Natural killer cell (primary cell): ENCODE measurements around the gene ZBTB7A. TPM values are rescaled to one million over a fixed set of nuclear protein-coding genes. Genes with fewer than 3 reads are reported as not detected.

ENCODE experiments used
- ATAC-seq, 3 donors: fragments of 150-1000 bp in 2 of 3; fragments of 200-7000 bp in 1 of 3; cut with Tn5 transposase; 1 replicate in 1 of 3; 2 replicates in 2 of 3; pipeline ENCODE4 v1.10.0; 2021; ENCODE audit warnings: mild to moderate bottlenecking in 2 of 3, moderate library complexity in 2 of 3
- DNase-seq, 2 donors: peaks; one replicate each; pipeline versions ENCODE4 v3.0.0 to v3.0.0-alpha.2; 2013 to 2021; ENCODE audit warnings: mixed read lengths in 1 of 2
- H3K27ac ChIP-seq: one replicate; pipeline ENCODE4 v1.5.1; 2013; ENCODE audit warnings: mild to moderate bottlenecking, low read length
- H3K27me3 ChIP-seq: one replicate; pipeline ENCODE4 v1.6.1; 2013; ENCODE audit warnings: low read length; ENCODE audit not compliant: control insufficient read depth, insufficient read depth
- H3K36me3 ChIP-seq: one replicate; pipeline ENCODE4 v1.6.1; 2013; ENCODE audit warnings: low read length; ENCODE audit not compliant: control insufficient read depth, insufficient read depth
- H3K4me1 ChIP-seq: one replicate; pipeline ENCODE4 v1.6.1; 2013; ENCODE audit warnings: low read length; ENCODE audit not compliant: control insufficient read depth, insufficient read depth
- H3K4me3 ChIP-seq: one replicate; pipeline ENCODE4 v1.5.1; 2013; ENCODE audit warnings: low read length
- H3K9me3 ChIP-seq: one replicate; pipeline ENCODE4 v1.6.1; 2013; ENCODE audit warnings: low read length; ENCODE audit not compliant: control insufficient read depth, insufficient read depth
- H3K27ac Mint-ChIP-seq, 2 donors: one replicate each; pipeline ENCODE4 v1.8.0; 2022; ENCODE audit warnings: mild to moderate bottlenecking in 2 of 2, mixed read lengths in 2 of 2, moderate library complexity in 1 of 2
- H3K27me3 Mint-ChIP-seq, 2 donors: one replicate each; pipeline ENCODE4 v1.8.0; 2022; ENCODE audit warnings: low read depth in 2 of 2, mixed read lengths in 2 of 2
- H3K36me3 Mint-ChIP-seq: one replicate; pipeline ENCODE4 v1.8.0; 2022; ENCODE audit warnings: mixed read lengths
- H3K4me1 Mint-ChIP-seq, 2 donors: one replicate each; pipeline ENCODE4 v1.8.0; 2022; ENCODE audit warnings: mixed read lengths in 2 of 2
- H3K4me3 Mint-ChIP-seq: one replicate; pipeline ENCODE4 v1.8.0; 2022; ENCODE audit warnings: mild to moderate bottlenecking, moderate library complexity, mixed read lengths
- H3K9me3 Mint-ChIP-seq, 2 donors: one replicate each; pipeline ENCODE4 v1.8.0; 2022; ENCODE audit warnings: mixed read lengths in 2 of 2
- WGBS: methylation state at CpG from one replicate; pipeline ENCODE4 v1.1.7; 2013; ENCODE audit warnings: missing lambda C conversion rate; ENCODE audit not compliant: insufficient coverage; 5-methylcytosine and 5-hydroxymethylcytosine counted together
- intact Hi-C: fragments of 100-400 bp; cut with micrococcal nuclease; formaldehyde crosslinking; loops from one replicate; pipeline ENCODE4 v1.14.2; 2022
- total RNA-seq, 4 donors: library from RNA; stranded (reverse); fragments of 120-200 nt in 1 of 4; gene quantifications; one replicate each; pipeline versions ENCODE4 v1.2.3 to v1.2.4, GENCODE V29; 2013 to 2022
- TF ChIP-seq, protein P1 (sequence below): fragments of 200-600 bp; IDR thresholded peaks from one replicate; pipeline ENCODE4 v1.8.0; 2022; ENCODE audit warnings: antibody characterized with exemption

The ZBTB7A gene
- total RNA-seq, 3 donors from 2014 or later (not counting 1 experiment from before 2014, with no cell fraction given): 81.6 to 97.7 (median 82.9) TPM

DNA sequence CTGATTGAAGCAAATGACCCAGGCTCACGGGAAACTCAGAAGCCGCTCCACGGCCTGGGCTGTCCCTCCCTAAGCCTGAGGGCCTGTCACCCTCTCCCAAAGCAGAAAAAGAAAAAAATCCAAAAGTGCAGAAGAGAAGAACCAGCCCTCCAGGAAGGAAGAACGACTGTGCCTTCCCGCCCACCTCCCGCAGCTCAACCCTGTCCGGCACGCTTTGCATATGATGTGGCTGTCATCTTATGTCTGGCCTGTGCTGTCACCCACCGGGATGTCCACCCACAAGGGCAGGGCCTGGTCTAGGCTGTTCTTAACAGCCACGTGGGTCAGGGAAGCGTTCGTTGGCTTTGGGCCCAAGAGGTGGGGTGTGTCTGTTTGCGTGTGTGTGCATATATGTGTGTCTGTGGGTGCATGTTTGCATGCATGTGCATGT, 13.7 kb downstream of the ZBTB7A start:
- H3K9me3 ChIP-seq: no peaks in the 10 kb centered on the region
- Mint-ChIP-seq H3K9me3 (no peaks in the 10 kb centered on the region), H3K27ac (peak overlapping the region; percentile 79 to 84), H3K36me3 (peaks cover 7% of the 10 kb centered on the region), H3K4me3 (peak overlapping the region; percentile 63), H3K27me3 (no peaks in the 10 kb centered on the region), H3K4me1 (peaks cover 32 to 58% of the 10 kb centered on the region in 2 donors)
- DNase-seq: no peak
- peaks cover 56% of the 10 kb centered on the region for H3K4me1 ChIP-seq
- no peak overlapping the region for H3K4me3 ChIP-seq
- TF ChIP-seq, protein P1, sequence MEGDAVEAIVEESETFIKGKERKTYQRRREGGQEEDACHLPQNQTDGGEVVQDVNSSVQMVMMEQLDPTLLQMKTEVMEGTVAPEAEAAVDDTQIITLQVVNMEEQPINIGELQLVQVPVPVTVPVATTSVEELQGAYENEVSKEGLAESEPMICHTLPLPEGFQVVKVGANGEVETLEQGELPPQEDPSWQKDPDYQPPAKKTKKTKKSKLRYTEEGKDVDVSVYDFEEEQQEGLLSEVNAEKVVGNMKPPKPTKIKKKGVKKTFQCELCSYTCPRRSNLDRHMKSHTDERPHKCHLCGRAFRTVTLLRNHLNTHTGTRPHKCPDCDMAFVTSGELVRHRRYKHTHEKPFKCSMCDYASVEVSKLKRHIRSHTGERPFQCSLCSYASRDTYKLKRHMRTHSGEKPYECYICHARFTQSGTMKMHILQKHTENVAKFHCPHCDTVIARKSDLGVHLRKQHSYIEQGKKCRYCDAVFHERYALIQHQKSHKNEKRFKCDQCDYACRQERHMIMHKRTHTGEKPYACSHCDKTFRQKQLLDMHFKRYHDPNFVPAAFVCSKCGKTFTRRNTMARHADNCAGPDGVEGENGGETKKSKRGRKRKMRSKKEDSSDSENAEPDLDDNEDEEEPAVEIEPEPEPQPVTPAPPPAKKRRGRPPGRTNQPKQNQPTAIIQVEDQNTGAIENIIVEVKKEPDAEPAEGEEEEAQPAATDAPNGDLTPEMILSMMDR: no peak
- H3K27me3 ChIP-seq: no peaks in the 10 kb centered on the region
- H3K36me3 ChIP-seq: peaks cover 46% of the 10 kb centered on the region
- intact Hi-C loops: no loop called here
- no peak for ATAC-seq
- H3K27ac ChIP-seq: peak overlapping the region; percentile 41
- 70% methylated on average over 13 of the region's 13 CpGs for WGBS

DNA sequence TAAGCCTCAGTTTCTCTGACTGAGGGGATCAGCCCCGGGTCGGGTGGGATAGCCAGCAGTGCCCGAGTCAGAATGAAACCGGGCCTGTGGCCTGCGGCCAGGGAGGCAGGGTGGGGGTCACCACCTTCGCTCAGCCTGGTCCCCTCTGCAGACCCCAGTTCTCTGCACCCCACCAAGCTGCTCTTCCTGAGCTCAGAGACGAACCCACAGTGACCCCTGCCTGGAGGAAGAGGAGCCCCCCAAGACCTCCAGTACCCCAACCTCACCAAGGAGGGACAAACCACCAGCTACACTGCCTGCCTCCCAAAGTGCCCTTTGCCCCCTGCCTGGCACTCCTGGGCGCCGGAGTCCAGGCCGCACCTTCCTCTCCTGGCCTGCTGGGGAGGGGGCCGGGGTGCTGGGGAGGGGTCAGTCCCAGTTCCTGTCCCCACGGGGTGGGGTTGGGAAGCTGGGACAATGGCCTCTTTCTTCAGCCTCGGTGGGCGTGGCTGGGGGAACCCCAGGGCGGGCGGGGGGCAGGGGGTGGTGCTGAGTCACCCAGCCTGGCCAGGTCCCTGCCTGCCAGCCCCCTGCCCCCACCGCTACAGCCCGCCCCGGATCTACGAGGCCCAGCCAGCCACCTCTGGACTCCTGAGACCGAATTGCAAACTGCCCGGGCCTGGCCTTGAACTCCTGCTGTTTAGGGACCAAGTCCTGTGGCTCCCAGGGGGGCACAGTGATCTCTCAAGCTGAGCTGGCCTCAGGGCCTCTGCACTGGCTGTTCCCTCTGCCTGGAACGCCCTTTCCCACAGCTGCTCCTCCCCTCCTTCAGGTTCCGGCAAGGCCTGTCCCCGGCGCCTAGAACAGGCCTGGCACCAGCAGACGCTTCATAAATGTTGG, 14.3 kb downstream of the ZBTB7A start:
- H3K36me3 Mint-ChIP-seq: peaks cover 7% of the 10 kb centered on the region
- Histone ChIP-seq H3K9me3 (no peaks in the 10 kb centered on the region), H3K36me3 (peaks cover 50% of the 10 kb centered on the region), H3K27ac (peak overlapping the region; percentile 58), H3K4me3 (no peak overlapping the region), H3K4me1 (peaks cover 49% of the 10 kb centered on the region), H3K27me3 (no peaks in the 10 kb centered on the region)
- H3K4me3 Mint-ChIP-seq: peak overlapping the region; percentile 63
- ATAC-seq (peak; percentile 41 to 64 (median 60)), DNase-seq (peak in 1 of 2 donors; percentile 28)
- H3K4me1 Mint-ChIP-seq: peaks cover 32 to 51% of the 10 kb centered on the region in 2 donors
- intact Hi-C loops: no loop called here
- H3K27me3 Mint-ChIP-seq: no peaks in the 10 kb centered on the region
- WGBS: 65% methylated on average over 27 of the region's 27 CpGs
- peak overlapping the region; percentile 84 to 86 for H3K27ac Mint-ChIP-seq
- no peaks in the 10 kb centered on the region for H3K9me3 Mint-ChIP-seq
- TF ChIP-seq, protein P1: no peak

DNA sequence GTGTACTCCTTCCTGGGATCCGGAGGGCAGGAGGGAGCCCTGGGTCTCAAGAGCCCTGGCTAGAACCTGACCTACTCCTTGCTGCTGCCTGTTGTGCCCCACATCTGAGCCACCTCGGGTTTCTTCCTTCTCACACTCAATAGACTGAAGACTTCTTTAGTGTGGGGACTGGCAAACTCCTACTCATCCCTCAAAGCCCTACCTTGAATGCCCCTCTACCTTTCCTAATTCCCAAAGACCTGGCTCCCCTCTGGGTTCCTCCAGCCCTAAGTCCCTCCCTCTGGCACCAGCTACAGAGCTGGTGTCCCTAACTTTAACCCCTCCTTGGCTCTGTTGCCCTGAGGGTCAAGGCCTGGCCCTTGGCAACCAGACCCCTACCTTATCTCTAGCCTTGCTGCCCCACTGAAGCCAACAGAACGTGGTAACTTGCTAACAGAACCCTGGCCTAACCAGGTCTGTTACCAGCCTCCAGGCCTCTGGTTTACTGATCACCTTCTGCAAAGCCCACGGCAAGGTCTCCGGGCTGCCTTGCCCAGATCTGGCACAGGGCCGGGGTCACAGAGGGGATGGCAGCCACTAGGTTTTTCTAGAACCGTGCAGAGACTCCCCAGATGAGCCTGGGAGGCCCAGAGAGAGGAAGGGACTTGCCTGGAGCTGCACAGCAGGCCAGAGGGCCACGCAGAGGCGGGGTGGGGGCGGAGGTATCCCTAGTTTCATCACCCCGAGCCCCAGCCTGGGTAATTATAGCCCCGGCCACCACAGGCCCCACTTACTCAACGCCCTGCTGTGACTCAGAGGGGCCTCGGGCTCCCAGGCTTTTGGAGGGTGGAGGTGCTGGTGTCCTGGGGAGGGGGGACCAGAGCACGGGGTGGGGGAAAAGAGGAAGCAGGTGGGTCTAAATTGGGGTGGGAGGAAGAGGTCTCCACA, 15.3 kb downstream of the ZBTB7A start:
- Histone ChIP-seq H3K9me3 (no peaks in the 10 kb centered on the region), H3K27me3 (no peaks in the 10 kb centered on the region), H3K4me1 (peaks cover 47% of the 10 kb centered on the region), H3K27ac (peak overlapping the region; percentile 58), H3K4me3 (no peak overlapping the region), H3K36me3 (peaks cover 54% of the 10 kb centered on the region)
- TF ChIP-seq, protein P1: no peak
- intact Hi-C loops: no loop called here
- Mint-ChIP-seq H3K27me3 (no peaks in the 10 kb centered on the region), H3K4me1 (peaks cover 32 to 46% of the 10 kb centered on the region in 2 donors), H3K36me3 (peaks cover 7% of the 10 kb centered on the region), H3K27ac (peak overlapping the region; percentile 84 to 86), H3K9me3 (no peaks in the 10 kb centered on the region), H3K4me3 (peak overlapping the region; percentile 25)
- WGBS: 70% methylated on average over 14 of the region's 15 CpGs
- ATAC-seq (peak; percentile 14 to 41 (median 20)), DNase-seq (peak in 1 of 2 donors; percentile 15)
